ENCODE results near the gene FBXL7. TPM values are rescaled to one million over a fixed set of nuclear protein-coding genes. Genes with fewer than 3 reads are reported as not detected.

FBXL7 gene
- total and polyA plus RNA-seq, 2 experiments from 2014 or later, result 4.5 to 15.2 TPM

GRCh38 chr5:15609076-15609725 is 109.2 kb downstream of the FBXL7 start:
- Histone ChIP-seq H3K4me1 (ENCODE audit: insufficient read depth) (peaks cover 13% of the 10 kb centered on the region; the same call in 1 of the 2 replicates), H3K9me2 (ENCODE audit: insufficient read depth) (no peaks in the 10 kb centered on the region), H3K27me3 (ENCODE audit: insufficient read depth) (no peaks in the 10 kb centered on the region), H3K4me3 (no peak overlapping the region), H3K36me3 (ENCODE audit: insufficient read depth) (peaks cover 4% of the 10 kb centered on the region; the same call in 1 of the 2 replicates), H3K4me2 (no peak overlapping the region), H3K79me2 (replicated peaks; ENCODE audit: insufficient read depth) (peaks cover 45% of the 10 kb centered on the region), H3K27ac (ENCODE audit: low read depth) (0 out of 2 replicates have a peak overlapping the region, but pooled peaks have one; percentile 5), H2AFZ (no peak overlapping the region), H4K20me1 (replicated peaks; ENCODE audit: insufficient read depth) (no peaks in the 10 kb centered on the region), H3F3A (replicated peaks; ENCODE audit: low read depth) (no peaks in the 10 kb centered on the region)
- DNase-seq (ENCODE audit: low spot score) (no peak), ATAC-seq (no peak)
- H3K27ac Mint-ChIP-seq, result no peak overlapping the region
- no peak for TF ChIP-seq JUNB (IDR thresholded peaks at IDR 0.05; ENCODE audit: unreplicated experiment)
- TF ChIP-seq CREB1 (CRISPR knock-in tag; IDR thresholded peaks at IDR 0.05; ENCODE audit: low read depth), result no peak
- TF ChIP-seq ZNF331 (CRISPR knock-in tag; IDR thresholded peaks at IDR 0.05; ENCODE audit: low read depth), result no peak
- no peak for TF ChIP-seq REST (IDR thresholded peaks at IDR 0.05; ENCODE audit: unreplicated experiment)
- TF ChIP-seq ZNF462 (CRISPR knock-in tag; IDR thresholded peaks at IDR 0.05), result no peak
- no peak for TF ChIP-seq NANOG (IDR thresholded peaks at IDR 0.05; ENCODE audit: borderline replicate concordance)
- TF ChIP-seq STAT1 (IDR thresholded peaks at IDR 0.05; ENCODE audit: unreplicated experiment), result no peak
- no peak for TF ChIP-seq CTCF (conservative IDR thresholded peaks at IDR 0.05; ENCODE audit: low read depth in 2 of 2)
- no peak for TF ChIP-seq POLR2AphosphoS5 (IDR thresholded peaks at IDR 0.05; ENCODE audit: low read depth)
- TF ChIP-seq ZNF114 (CRISPR knock-in tag; IDR thresholded peaks at IDR 0.05), result no peak
- no peak for TF ChIP-seq EZH2phosphoT487 (IDR thresholded peaks at IDR 0.05; ENCODE audit: unreplicated experiment)
- no peak for TF ChIP-seq ETS1 (IDR thresholded peaks at IDR 0.05)
- TF ChIP-seq EZH2 (IDR thresholded peaks at IDR 0.05; ENCODE audit: low read depth, unreplicated experiment), result no peak
- H3K9me3 Mint-ChIP-seq, result no peaks in the 10 kb centered on the region
- no peaks in the 10 kb centered on the region for H3K36me3 Mint-ChIP-seq (ENCODE audit: low read depth)
- peaks cover 2% of the 10 kb centered on the region for H3K27me3 Mint-ChIP-seq (ENCODE audit: insufficient read depth, low read depth, poor library complexity)
- peaks cover 15% of the 10 kb centered on the region for H3K4me1 Mint-ChIP-seq
- no peak overlapping the region for H3K4me3 Mint-ChIP-seq
